ENCODE results near the gene CHRNA4.
"Not testable (repeated sequence)": the region's sequence is repeated elsewhere in the genome, so short reads cannot be mapped to it uniquely, and the experiment has no call there.

CHRNA4 gene

DNA sequence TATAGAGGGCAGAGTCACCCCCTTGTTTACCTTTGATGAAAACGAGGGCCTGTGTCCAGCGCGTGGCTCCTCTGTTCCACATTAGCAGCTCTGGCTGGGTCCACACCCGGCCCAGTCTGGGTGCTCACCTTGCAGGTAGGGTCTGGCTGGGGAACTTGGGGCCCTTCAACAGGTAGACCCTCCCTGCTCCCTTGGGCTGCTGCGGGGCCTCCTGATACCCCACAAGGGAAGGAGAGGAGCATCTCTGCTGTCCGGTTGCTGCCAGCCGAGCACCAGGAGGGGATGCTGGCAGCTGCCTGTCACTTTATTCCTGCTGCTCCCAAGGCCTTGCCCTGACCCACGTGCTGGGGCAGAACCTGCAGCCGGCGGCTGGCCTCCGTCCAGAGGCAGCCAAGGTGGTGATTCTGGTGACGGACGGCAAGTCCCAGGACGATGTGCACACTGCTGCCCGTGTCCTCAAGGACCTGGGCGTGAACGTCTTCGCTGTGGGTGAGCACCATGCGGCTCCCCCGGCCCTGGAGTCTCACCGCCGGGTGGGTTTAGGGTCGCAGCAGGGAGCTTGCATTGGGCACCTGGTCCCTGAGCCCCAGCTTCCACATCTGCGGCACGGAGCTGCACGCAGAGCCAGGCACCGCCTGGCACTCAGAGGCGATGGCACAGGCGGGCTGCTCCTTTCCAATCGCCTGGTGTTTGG lies 52.8 kb downstream of the CHRNA4 start:
- DNase-seq (ENCODE audit: low spot score), result no peak

DNA sequence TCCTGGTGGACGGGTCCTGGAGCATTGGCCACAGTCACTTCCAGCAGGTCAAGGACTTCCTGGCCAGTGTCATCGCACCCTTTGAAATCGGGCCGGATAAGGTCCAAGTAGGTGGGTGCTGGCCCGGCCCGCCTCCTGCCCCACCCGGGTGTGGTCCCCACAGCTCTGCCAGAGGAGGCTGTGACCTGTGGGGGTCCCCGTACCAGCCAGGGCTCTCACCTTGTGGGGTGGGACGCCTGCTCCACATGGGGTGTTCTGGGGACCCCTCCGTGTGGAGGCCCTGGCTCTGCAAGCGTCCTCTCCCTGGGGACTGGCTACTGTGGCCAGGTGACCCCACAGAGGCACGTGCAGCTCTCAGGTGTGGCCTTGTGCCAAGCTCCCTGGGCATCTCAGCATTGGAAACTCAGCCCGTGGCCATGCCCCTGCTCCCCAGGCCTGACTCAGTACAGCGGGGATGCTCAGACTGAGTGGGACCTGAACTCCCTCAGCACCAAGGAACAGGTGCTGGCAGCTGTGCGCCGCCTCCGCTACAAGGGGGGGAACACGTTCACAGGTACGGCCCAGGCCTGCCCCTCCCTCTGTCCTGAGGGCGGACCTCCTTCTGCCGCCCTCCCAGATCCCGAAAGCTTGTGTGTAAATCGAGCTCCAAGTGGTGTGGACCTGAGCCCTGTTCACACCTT lies 53.5 kb downstream of the CHRNA4 start:
- DNase-seq (ENCODE audit: low spot score), result no peak

DNA sequence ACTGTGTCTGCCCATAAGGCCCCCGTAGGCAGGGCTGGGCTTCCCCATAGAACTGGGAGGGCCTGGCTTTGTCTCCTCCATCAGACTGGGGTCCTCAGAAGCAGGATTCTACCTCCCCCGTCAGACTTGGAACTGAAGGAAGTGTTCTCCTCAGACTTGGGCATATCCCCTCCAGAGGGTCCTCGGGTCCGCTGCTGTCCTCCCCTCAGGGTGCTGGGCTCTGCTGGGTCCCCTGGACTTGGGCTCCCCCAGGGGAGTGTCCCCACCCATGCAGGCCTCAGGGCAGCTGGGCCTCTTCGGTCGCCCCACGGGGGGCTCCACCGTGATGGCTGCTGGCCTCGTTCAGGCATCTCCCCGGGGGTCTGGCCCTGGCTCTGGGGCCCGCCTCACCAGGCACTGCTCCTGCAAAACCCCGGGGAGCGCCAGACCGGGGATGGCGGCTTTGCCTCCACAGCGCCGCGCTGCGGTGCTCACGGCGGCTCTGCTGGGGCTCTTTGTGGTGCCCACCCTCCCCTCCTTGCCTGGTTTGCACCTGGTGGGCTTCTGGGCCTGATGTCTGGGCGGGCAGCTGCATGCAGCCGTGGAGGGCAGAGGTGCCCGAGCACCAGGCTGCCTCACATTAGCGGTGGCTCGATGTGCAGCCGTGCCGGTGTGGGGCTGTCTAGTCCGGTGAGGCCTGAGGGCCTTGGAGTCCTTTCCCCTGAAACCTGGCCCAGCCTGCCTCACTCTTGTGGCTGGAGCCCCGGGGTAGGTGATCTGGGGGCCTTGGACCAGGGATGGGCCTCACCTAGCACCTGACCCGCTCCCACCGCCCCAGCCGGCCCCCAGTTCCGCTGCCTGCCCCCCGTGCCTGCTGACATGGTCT lies 54.2 kb downstream of the CHRNA4 start:
- no peak for DNase-seq (ENCODE audit: low spot score)

DNA sequence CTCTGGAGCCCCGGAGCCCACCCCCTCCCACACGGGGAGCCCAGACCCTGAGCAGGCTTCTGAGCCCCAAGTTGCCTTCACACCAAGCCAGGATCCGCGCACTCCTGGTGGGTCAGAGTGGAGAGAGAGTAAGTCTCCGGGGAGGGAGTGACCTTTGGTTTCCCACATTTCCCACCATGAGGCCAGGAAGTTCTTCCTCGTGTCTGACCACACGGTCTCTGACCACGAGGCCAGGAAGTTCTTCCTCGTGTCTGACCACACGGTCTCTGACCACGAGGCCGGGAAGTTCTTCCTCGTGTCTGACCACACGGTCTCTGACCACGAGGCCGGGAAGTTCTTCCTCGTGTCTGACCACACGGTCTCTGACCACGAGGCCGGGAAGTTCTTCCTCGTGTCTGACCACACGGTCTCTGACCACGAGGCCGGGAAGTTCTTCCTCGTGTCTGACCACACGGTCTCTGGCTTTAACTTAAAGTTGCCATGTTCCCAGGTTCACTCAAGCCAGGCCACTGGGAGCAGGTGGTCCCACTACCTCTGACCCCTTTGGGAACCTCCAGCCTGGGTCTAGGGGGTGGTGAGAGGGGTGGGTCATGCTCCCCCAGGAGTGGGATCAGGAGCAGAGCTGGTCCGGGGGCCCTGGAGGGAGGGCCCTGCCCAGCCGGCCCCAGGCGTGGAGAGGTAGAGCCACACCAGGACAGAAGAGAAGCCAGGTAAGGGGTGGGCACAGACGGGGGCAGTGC lies 55.0 kb downstream of the CHRNA4 start:
- DNase-seq (ENCODE audit: low spot score), result not testable (repeated sequence)

DNA sequence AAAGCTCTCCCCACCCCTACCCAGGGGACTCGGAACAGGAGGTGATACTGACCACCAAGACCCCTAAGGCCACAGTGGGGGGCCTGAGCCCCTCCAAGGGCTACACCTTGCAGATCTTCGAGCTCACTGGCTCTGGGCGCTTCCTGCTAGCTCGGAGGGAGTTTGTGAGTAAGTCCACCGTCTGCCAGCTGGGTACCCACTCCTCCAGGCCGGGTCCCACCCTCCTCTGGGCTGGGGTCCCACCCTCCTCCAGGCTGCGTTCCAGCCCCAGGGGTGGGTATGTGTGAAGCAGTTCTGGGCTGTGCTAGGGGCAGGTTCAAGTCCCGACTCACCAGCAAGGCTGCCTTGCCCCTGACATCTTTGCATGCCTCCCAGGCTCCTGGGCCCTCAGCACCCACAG lies 55.8 kb downstream of the CHRNA4 start:
- DNase-seq (ENCODE audit: low spot score), result no peak

DNA sequence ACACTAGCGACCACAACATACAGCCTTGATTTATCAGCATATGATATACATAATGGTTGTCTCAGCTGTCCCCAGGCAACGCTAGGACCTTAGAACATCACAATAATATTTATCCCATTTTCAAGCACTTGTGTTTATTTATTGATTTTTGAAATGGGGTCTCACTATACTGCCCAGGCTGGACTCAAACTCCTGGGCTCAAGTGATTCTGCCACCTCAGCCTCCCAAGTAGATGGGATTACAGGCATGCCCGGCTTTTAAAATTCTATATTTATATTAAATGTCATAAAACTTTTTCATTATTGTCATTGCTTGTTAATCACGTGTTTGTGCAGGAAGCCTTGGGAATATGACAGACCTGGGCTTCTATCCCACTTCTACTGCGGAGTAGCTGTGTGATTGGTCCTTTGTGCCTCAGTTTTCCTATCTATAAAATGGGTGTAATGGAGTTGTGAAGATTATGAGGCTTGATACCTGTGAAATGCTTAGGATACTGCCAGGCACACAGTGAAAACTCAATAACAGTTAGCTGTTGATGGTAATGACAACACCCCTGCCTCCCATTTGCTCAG lies 58.0 kb downstream of the CHRNA4 start:
- no peak for DNase-seq (ENCODE audit: low spot score)

DNA sequence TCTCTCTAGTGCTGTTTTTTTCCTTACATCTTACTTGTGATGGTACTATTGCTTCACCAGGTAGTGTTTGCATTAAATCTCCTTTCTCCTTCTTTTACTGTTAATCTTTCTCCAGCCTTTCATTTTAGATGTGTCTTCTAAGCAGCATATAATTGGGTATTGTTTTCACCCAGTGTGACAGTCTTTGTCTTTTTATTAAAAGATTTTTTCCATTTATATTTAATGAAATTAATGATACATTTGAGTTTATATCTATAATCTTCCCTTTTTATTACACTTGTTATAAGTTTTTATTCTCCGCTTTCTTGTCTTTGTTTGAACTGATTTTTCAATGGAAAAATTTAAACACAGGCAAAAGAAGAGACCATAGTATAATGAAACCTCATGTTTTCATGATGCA lies 59.5 kb downstream of the CHRNA4 start:
- DNase-seq (ENCODE audit: low spot score), result no peak

DNA sequence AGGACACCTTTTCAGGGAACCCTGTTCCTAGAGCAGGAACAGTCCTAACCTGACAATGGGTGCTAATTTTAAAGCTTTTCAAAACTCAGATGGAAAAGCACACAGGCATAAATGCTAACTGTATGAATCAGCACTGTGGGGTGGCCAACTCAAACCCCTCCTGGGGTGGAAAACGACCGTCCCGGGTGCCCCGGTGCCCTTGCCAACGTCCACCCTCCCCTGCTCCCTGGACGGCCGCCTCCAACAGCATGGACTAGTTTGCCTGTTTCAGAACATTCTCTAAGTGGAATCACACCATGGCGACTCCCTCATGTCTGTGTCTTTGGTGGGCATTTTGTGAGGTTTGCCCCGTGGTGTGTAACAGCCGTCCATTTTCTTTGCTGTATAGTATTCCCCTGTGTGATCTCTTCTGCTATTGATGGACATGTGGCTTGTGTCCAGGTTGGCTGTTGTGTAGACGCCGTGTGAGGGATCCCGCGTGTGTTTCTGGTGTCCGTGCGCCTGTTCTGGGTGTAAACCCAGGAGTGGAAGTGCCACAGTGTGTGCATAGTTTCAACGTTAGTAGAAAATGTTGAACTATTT lies 62.3 kb downstream of the CHRNA4 start:
- DNase-seq (ENCODE audit: low spot score), result no peak

DNA sequence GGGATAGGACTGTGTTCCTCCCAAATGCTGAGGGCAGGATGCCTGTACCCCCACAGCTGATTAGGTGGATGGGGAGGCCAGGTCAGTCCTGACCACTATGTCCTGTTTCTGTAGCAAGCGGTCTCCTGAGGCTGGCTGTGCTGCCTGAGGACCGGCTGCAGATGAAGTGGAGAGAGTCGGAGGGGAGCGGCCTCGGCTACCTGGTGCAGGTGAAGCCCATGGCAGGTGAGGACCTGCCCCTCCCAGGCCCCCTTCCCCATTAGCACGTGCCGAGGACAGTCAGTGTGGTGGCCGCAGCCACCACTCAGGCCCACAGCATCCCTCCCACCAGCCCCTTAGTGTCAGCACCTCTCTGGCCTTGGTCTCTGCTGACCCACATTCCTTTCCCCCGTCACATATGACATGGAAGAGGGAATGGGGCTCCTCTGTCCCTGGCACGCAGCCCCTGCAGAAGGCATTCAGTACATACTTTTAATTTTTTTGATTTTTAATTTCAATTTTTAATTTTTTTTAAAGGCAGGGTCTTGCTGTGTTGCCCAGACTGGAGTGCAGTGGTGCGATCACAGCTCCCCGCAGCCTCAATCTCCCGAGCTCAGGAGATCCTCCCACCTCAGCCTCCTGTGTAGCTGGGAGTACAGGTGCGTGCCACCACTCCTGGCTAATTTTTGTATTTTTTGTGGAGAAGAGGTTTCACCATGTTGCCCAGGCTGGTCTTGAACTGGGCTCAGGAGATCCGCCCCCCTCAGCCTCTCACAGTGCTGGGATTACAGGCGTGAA lies 63.2 kb downstream of the CHRNA4 start:
- no peak for DNase-seq (ENCODE audit: low spot score)

DNA sequence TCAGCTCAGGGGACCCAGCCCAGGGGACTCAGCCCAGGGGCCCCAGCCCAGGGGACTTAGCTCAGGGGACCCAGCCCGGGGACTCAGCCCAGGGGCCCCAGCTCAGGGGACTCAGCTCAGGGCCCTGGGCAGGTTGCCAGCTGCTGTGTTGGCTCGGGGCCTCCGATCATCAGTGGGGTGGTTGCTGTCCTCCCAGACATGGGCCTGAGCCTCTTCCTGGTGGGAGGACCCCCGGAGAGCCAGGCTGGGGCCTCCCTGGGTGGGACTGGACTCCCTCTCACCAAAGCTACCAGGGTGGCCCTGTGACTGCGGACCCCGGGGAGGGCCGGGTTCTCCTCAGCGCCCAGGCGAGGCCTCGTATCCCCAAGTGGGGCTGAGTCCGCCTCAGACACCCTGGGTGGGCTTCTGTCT lies 63.8 kb downstream of the CHRNA4 start:
- DNase-seq (ENCODE audit: low spot score), result no peak

DNA sequence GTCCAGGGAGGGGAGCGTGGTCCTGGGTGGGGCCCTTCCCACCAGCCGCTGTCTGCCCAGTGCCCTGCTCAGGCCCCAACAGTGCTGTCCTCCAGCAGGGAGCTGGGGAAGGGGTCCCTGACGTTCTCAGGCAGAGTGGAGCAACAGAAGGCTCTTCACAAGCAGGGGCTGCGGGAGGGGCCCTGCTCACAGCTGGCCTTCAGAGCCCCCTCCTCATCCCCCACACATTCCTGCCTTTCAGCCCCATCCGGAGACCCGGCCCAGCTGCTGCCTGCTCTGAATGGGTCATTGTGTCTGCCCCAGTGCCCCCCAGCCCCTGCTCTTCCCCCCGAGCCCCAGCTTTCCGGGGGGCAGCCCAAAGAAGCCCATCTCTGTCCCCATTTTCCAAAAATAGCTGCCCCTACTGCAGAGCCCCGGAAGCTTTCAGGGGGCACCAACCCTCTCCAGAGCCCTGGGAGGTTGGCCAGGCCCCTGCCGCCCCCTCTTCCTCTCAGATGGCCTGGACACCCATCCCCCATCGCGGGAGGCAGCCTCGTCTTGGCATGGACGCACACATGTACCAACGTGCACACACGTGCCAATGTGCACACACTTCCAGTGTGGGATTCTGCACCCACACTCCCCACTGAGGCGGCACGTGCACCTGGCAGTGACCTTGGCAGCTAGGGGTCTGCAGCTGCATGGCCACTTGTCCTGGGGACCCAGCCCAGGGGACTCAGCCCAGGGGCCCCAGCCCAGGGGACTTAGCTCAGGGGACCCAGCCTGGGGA lies 64.4 kb downstream of the CHRNA4 start:
- no peak for DNase-seq (ENCODE audit: low spot score)

DNA sequence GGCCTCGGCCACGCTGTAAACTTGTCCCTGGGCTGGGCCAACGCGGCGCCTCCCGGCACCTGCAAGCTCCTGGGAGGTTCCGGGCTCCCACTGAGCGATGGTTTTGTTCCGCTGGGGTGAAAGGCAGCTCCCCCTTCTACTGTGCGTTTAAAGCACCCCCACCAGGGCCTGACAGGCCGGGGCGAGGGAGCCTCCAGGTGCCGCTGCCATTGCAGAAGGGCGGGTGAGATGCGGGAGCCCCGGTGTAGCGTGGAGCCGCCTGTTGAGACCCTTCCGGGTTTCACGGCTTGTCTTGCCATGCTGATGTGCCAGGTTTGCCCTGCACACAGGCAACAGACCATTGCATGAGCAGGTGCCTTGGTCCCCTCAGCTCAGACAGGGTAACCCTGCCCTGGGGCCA lies 65.3 kb downstream of the CHRNA4 start:
- DNase-seq (ENCODE audit: low spot score), result no peak

DNA sequence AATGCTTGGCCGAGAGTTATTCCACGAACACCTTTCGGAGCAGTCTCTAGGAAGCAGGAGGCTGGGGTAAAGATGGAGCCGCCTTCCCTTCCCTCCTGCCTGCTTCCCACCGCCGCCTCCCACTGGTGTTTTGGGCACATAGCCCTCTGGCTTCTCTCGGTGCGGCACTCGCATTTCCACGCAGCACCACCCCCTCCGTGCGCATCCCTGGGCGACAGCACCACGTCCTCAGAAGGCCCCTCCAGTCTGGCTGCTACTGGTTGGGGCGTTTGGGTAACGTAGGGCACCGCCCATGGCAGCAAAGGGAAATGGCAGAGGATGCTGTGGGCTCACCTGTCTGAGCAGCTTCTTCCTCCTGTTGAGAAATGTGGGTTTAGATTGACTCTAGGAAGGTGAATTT lies 65.7 kb downstream of the CHRNA4 start:
- DNase-seq (ENCODE audit: low spot score), result no peak

DNA sequence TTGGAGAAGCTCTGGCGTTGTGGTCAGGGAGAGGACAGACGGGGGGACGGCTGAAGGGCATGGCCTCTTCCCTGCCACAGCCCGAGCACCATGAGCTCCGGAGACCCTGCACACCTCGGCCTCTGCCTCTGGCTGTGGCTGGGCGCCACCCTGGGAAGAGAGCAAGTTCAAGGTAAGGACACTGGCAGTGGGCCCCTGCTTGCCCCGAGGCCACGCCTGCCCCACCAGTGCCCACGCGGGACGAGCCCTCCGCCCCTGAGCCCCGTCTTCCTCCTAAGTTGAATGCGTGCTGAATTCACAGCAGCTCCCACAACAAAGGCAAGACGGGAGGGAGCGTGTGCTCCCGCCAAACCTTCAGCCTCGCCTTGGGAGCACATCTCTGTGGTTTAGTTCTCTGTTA lies 66.1 kb downstream of the CHRNA4 start:
- DNase-seq (ENCODE audit: low spot score), result no peak

DNA sequence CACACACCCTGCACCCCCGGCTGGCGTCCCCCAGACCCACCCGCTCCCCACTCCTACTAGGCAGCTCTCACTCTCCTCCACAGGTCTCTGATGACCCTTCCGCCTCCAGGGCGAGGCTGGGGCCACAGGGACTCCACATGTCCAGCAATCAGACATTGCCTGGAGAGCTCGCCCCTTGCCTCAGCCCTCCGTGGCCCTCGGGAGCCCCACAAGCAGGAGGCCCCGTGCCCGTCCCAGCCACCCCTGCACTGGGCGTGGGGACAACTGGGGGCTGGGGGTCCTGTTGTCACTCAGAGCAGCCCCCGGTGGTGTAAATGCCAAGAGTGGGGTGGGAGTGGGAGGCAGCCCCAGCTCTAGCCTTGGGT lies 66.6 kb downstream of the CHRNA4 start:
- no peak for DNase-seq (ENCODE audit: low spot score)

DNA sequence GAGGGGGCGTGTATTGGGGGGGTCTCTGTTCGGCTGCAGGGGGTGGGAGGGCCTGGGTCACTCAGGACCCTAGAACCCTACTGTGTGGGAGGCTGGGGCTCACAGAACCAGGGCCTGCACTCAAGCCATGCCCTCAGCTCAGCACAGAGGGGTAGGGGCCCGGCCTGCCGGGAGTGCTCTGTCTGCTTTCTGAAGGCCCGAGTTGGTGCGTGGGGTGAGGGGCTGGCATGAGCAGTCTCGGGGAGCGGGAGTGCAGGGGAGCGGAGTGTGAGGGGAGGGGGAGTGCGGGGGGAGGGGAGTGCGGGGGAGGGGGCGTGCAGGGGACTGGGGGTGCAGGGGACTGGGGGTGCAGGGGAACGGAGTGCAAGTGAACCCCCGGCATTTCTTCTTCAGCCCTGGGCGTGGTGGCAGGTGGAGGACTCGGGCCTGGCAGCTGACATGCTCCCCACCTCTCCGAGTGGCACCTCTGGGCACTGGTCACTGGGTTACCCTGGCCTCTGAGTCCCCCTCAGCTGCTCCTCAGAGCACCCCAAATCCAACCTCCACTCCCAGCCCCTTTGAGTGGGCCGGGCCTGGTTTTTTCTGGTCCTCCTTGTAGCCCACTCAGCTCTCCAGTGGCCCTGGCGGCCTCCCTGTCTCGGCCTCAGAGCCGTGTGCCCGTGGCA lies 67.1 kb downstream of the CHRNA4 start:
- DNase-seq (ENCODE audit: low spot score), result no peak

DNA sequence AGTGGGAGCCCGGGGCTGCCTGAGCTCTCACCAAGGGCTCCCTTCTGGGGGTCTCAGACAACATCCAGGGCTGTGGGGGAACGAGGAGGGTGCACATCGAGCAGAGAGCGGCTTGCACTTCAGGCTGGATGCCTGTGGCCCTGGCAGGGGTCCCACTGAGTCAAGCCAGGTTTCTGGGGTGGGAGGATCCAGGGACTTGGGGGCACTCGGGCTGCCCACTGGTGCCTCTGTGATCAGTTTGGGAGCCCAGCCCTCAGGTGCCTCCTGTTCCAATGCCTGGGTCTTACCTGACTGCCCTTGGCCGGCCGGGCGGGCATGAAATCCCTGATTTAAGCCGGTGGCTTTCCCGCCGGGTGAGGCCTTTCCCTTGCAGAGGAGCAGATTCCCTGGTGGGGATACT lies 67.7 kb downstream of the CHRNA4 start:
- DNase-seq (ENCODE audit: low spot score), result no peak
